PC-9 (cell line): ENCODE measurements around the gene USH2A. TPM values are rescaled to one million over a fixed set of nuclear protein-coding genes. Genes with fewer than 3 reads are reported as not detected.

Experiments
- BruUV-seq: library from RNA; stranded (reverse); fragments of 400-500 nt; replicated peaks from 2 replicates; lab custom pipeline; 2021; lab: Mats Ljungman, UMichigan
- CTCF ChIA-PET: fragments of 300-600 bp; sonication (Branson Sonifier 250); formaldehyde crosslinking; loops from one replicate; lab custom pipeline; 2022; ENCODE audit warnings: antibody characterized with exemption; lab: Charles Lee
- POLR2A ChIA-PET: fragments of 300-600 bp; sonication (Branson Sonifier 250); formaldehyde crosslinking; loops from one replicate; lab custom pipeline; 2022; ENCODE audit warnings: antibody characterized with exemption; ENCODE audit not compliant: unreplicated experiment; lab: Charles Lee
- DNase-seq, 2 experiments: peaks; one replicate each; pipeline versions ENCODE4 v3.0.0 to v3.0.0-alpha.2; 2015 to 2022; ENCODE audit warnings: mixed read lengths in 1 of 2
- H2AFZ ChIP-seq: fragments of 200-600 bp; sonication (generic); 2 replicates; pipeline ENCODE4 v1.8.1; 2017; ENCODE audit warnings: antibody characterized with exemption
- H3F3A ChIP-seq: fragments of 200-600 bp; sonication (generic); 2 replicates; pipeline ENCODE4 v1.8.1; 2017; ENCODE audit warnings: antibody characterized with exemption, mild to moderate bottlenecking, low read depth; ENCODE audit not compliant: insufficient read depth
- H3K27ac ChIP-seq: fragments of 200-600 bp; sonication (generic); 2 replicates; pipeline ENCODE4 v1.6.1; 2016; ENCODE audit warnings: mixed run types
- H3K27me3 ChIP-seq: fragments of 200-600 bp; sonication (generic); 2 replicates; pipeline ENCODE4 v1.6.1; 2016; ENCODE audit warnings: low read depth, mixed run types; ENCODE audit not compliant: insufficient read depth
- H3K36me3 ChIP-seq: fragments of 200-600 bp; sonication (generic); 2 replicates; pipeline ENCODE4 v1.6.1; 2016; ENCODE audit warnings: low read depth, mixed run types
- H3K4me1 ChIP-seq: fragments of 200-600 bp; sonication (generic); replicated peaks from 2 replicates; pipeline ENCODE4 v1.6.1; 2016; ENCODE audit warnings: mixed run types; ENCODE audit not compliant: insufficient read depth
- H3K4me2 ChIP-seq: fragments of 200-600 bp; sonication (generic); 2 replicates; pipeline ENCODE4 v1.6.1; 2017; ENCODE audit warnings: mixed run types
- H3K4me3 ChIP-seq: fragments of 200-600 bp; sonication (generic); 2 replicates; pipeline ENCODE4 v1.6.1; 2016; ENCODE audit warnings: mixed run types
- H3K79me2 ChIP-seq: fragments of 200-600 bp; sonication (generic); 2 replicates; pipeline ENCODE4 v1.6.1; 2017; ENCODE audit warnings: low read depth, mixed run types
- H3K9me2 ChIP-seq: fragments of 200-600 bp; sonication (generic); 2 replicates; pipeline ENCODE4 v1.8.1; 2017; ENCODE audit warnings: mild to moderate bottlenecking; ENCODE audit not compliant: insufficient read depth
- H3K9me3 ChIP-seq: fragments of 200-600 bp; sonication (generic); 2 replicates; pipeline ENCODE4 v1.8.1; 2016; ENCODE audit warnings: low read depth; ENCODE audit not compliant: insufficient read depth
- H4K20me1 ChIP-seq: fragments of 200-600 bp; sonication (generic); 2 replicates; pipeline ENCODE4 v1.8.1; 2017; ENCODE audit not compliant: insufficient read depth
- CTCF ChIP-seq: fragments of 200-600 bp; sonication (generic); conservative IDR thresholded peaks from 2 replicates; pipeline ENCODE4 v1.6.1; 2017; ENCODE audit warnings: mixed run types, antibody characterized with exemption, mild to moderate bottlenecking, moderate library complexity
- EZH2 ChIP-seq: fragments of 200-600 bp; sonication (generic); IDR thresholded peaks from 2 replicates; pipeline ENCODE4 v1.8.0; 2017; ENCODE audit warnings: antibody characterized with exemption, low read depth
- intact Hi-C: fragments of 100-400 bp; cut with micrococcal nuclease; formaldehyde crosslinking; loops from one replicate; pipeline ENCODE4 v1.10.0; 2022; ENCODE audit not compliant: unreplicated experiment
- total RNA-seq: library from RNA; stranded (reverse); gene quantifications from 2 replicates; pipeline ENCODE4 v1.2.3, GENCODE V29; 2021

Gene USH2A
- total RNA-seq, 1 experiment from 2014 or later, result not detected

- Histone ChIP-seq H4K20me1 (no peaks in the 10 kb centered on the region; the same call in 1 of the 2 replicates), H3K4me1 (no peaks in the 10 kb centered on the region; the same call in 1 of the 2 replicates), H3K9me2 (no peaks in the 10 kb centered on the region), H3K27ac (no peak overlapping the region), H3K9me3 (no peaks in the 10 kb centered on the region), H3K27me3 (no peaks in the 10 kb centered on the region), H3K4me2 (no peak overlapping the region), H3K79me2 (peaks cover 4% of the 10 kb centered on the region; the same call in 1 of the 2 replicates), H3F3A (peaks cover 3% of the 10 kb centered on the region; the same call in 1 of the 2 replicates), H3K36me3 (peaks cover 43% of the 10 kb centered on the region), H2AFZ (no peak overlapping the region), H3K4me3 (no peak overlapping the region)
- CTCF ChIA-PET, result interaction anchor here (0.6 to 2.0 kb wide), 2 partner anchors 13 to 44 kb away, joined by 3 to 6 read pairs; no protein-coding TSS in a partner anchor
- BruUV-seq, result no TSS peak
- intact Hi-C loops, result loop anchor here (2.0 to 10.0 kb wide), 4 partner anchors 40 to 943 kb away; partner anchors contain the start of gene KCTD3
- POLR2A ChIA-PET, result no interaction called here
- no peak for TF ChIP-seq CTCF
- no peak for TF ChIP-seq EZH2
- DNase-seq, result no peak
Measured at GRCh38 chr1:215607412-215607811, 815.8 kb downstream of the USH2A start.

DNA sequence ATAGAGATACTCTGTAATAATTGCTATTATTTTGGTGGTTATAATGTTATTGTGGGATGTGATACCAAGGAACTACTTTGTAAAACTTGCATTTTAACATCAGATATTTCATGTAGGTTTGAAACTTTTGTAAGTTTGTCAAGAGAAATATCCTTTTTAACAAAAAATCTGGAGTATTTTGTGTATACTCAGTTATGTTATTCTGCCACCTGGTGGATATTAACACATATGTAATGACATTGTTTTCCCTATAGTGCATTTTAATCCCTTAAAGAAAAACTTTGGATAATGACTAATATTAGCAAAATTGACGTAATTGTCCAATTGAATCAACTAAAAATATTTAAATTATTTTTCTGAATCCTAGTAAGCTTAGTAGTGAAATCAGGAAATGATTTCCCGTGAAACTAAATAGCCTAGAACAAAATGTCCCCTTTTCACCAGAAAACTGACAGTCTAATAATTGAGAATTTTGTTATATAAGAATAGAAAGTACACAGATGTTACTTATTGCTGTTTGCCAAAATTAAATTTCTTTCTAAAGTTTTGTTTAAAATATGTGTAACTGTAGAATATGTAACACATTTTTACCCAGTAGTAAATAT, 816.6 kb downstream of the USH2A start:
- Histone ChIP-seq H3K9me2 (no peaks in the 10 kb centered on the region), H3K36me3 (peaks cover 36% of the 10 kb centered on the region), H2AFZ (no peak overlapping the region), H3K4me2 (no peak overlapping the region), H3K4me1 (no peaks in the 10 kb centered on the region; the same call in 1 of the 2 replicates), H3F3A (peaks cover 3% of the 10 kb centered on the region; the same call in 1 of the 2 replicates), H3K4me3 (no peak overlapping the region), H3K27me3 (no peaks in the 10 kb centered on the region), H3K27ac (no peak overlapping the region), H4K20me1 (no peaks in the 10 kb centered on the region; the same call in 1 of the 2 replicates), H3K79me2 (peaks cover 4% of the 10 kb centered on the region), H3K9me3 (no peaks in the 10 kb centered on the region)
- CTCF ChIA-PET, result interaction anchor here (2.0 kb wide), 1 partner anchor 13 kb away, joined by 6 read pairs; no protein-coding TSS in a partner anchor
- DNase-seq, result no peak
- BruUV-seq, result no TSS peak
- intact Hi-C loops, result loop anchor here (2.0 to 10.0 kb wide), 4 partner anchors 39 to 942 kb away; partner anchors contain the start of gene KCTD3
- TF ChIP-seq EZH2 (no peak), CTCF (peak; percentile 80)
- POLR2A ChIA-PET, result no interaction called here

- CTCF ChIA-PET, result interaction anchor here (2.0 kb wide), 1 partner anchor 12 kb away, joined by 6 read pairs; no protein-coding TSS in a partner anchor
Measured at GRCh38 chr1:215606036-215606435, 817.2 kb downstream of the USH2A start.

More at GRCh38 chr1:215606036-215606435, 817.2 kb downstream of the USH2A start:
- intact Hi-C loops, result loop anchor here (2.0 to 10.0 kb wide), 4 partner anchors 39 to 941 kb away; partner anchors contain the start of gene KCTD3
- no peak overlapping the region for H3K4me3 ChIP-seq
- DNase-seq, result no peak
- POLR2A ChIA-PET, result no interaction called here
- no peaks in the 10 kb centered on the region for H3K9me2 ChIP-seq
- TF ChIP-seq CTCF, result no peak
- no peak for TF ChIP-seq EZH2
- no TSS peak for BruUV-seq
- peak overlapping the region; percentile 9; the same call in 1 of the 2 replicates for H3K27ac ChIP-seq
- no peaks in the 10 kb centered on the region; the same call in 1 of the 2 replicates for H4K20me1 ChIP-seq
- no peaks in the 10 kb centered on the region for H3K27me3 ChIP-seq
- H2AFZ ChIP-seq, result no peak overlapping the region
- H3K4me2 ChIP-seq, result no peak overlapping the region
- H3K9me3 ChIP-seq, result no peaks in the 10 kb centered on the region
- peaks cover 36% of the 10 kb centered on the region for H3K36me3 ChIP-seq
- H3K4me1 ChIP-seq, result no peaks in the 10 kb centered on the region; the same call in 1 of the 2 replicates
- peaks cover 4% of the 10 kb centered on the region for H3K79me2 ChIP-seq
- H3F3A ChIP-seq, result peaks cover under 1% of the 10 kb centered on the region; the same call in 1 of the 2 replicates
